K562 treated with DMSO at 1 percent for 12 hours (cell line): ENCODE data around the gene HAPLN2. TPM values are rescaled to one million over a fixed set of nuclear protein-coding genes. Genes with fewer than 3 reads are reported as not detected.

ENCODE experiments used
- total RNA-seq: library from RNA; unstranded; fragments of 300-600 nt; gene quantifications from 2 replicates; pipeline ENCODE4 v1.2.3, GENCODE V29; 2022; ENCODE audit not compliant: insufficient read depth

The HAPLN2 gene
- total RNA-seq = 2.5 and 5.5 TPM in 2 replicates

DNA sequence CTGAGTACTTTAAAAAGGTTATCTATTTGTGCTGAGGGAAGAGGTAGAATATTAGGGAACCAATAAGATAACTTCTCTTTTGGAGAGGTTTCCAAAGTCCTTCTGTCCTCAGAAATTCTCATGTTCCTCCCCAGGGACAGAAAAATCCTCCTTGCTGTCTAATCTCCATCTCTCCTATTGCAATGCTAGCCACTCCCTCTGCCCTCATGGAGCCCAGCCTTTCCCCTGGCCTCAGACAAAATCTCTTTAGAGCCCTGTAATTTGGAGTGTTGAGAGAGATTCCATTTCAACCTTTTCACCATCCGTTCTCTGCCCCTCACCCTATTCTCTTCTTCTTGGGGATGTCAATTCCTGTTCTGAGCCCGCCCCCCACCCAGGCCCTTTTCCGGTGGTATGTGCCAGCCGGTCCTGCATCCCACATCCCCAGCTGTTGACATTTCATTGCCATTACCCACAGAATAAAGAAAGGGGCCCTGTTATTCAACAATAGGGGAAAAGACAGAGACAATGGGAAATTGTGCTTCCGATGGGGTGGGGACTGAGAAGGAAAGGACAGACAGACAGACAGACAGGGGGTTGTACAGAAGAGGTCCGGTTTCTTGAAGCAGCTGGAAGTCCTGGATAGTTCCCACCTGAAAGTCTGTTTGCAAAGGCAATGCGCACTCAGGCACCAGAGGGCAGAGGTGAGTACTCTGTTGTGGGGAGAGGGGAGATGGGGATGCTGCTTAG lies at the start of gene HAPLN2:
TSS of gene HAPLN2 (plus strand) at position 563 of the 729 bp plus-strand sequence. CDS start 4,076 bp downstream, outside the sequence.

DNA sequence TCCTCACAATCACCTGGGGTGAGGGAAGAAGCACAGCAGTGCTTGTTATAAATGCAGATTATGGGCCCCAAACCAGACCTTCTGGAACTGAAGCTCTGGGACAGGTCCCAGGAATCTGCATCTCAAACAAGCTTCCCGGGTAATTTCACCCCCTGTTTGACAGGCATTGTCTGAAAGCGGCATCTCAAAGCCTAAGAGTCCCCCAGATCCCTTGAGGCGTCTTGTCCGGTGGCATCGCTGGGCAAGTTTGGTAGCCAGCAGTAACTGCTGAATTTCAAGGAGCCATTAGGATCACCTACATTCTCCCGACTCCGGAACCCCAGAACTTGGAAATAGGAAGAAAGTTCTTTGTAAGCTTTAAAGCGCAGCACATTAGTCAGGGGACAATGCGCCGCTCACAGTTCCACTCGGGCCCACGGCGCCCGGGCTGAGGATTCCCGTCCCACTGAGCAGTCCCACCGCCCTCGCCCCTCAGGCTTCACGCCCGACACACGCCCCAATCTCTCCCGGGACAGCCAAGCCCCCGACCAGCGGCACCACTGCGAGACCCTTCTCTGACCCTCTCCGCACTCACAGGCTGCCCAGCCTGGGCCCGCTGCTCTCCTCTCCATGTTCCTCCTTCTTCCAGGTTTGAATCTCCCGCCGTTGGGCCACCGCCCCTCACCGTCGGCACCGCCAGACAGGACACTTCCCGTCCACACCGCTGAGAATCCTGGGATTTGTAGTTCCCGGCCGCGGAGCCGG lies 47.1 kb upstream of the HAPLN2 start, which contains the start of gene IQGAP3:
TSS of gene IQGAP3 (minus strand) at position 647 of the 744 bp plus-strand sequence. CDS start at position 611, 36 bp downstream.

GRCh38 chr1:156579472-156579871 lies 39.7 kb upstream of the HAPLN2 start, which contains the start of gene TTC24:
Gene TTC24 (plus strand): TSS chr1:156579723. CDS start chr1:156581365, 1,642 bp downstream.

DNA sequence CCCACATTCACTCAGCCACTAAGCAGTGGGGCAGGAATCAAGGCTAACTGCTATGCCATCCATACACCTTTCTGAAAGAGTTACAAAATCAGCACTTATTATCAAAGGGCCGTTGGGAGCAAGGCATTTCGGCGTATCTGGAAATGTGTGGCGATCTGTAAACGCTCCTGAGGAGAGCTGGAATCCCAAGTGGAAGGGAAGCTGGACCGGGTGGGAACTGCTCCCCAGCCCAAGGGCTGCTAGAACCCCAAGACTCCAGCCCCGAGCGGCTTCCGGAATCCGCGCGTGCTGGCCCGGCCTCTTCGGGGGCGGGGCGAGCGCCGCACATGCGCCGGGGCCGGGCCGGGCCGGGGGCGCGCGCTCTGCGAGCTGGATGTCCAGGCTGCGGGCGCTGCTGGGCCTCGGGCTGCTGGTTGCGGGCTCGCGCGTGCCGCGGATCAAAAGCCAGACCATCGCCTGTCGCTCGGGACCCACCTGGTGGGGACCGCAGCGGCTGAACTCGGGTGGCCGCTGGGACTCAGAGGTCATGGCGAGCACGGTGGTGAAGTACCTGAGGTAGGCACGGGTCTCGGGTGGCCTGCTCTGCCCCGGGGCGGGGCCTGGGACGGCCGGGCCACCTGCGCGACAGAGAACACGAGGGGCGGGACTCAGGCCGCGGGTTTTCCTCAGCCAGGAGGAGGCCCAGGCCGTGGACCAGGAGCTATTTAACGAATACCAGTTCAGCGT lies 27.6 kb upstream of the HAPLN2 start, which contains the start of gene NAXE:
TSS of gene NAXE (plus strand) at position 345 of the 726 bp plus-strand sequence. CDS start at position 374, 29 bp downstream.

DNA sequence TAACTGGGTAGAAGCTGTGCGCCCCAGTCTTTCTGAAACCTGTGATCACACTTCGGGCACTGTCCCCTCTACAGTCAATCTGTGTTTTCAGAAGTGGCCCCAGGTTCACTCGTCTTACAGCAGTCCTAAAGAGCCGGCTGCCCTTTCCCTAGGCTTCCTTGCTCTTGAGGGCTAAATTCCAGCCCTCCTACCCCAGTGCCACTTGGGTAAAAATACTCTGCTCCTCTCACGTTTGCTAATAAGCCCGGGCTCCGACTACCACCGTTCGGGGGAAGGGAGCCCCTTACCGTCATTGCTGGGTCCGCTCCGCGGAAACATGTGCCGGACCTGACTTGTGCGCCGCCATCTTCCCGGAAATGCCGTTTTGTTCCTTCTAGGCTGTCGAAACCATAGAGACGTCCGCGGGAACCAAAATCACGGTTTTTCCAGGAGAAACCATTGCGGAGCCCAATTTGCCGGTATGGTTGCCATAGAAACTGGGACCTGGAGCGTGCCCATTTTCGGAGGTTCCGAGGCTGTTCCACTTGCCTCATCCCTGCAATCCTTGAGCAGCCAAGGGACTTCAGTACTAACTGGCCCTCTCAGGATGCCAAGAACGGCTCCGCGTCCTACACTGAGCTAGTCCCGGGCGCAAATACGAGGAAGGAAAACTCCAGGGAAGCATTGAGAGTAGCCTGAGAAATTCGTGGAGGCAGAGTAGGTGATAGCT lies 17.9 kb upstream of the HAPLN2 start, which contains the start of gene GPATCH4:
TSS of gene GPATCH4 (minus strand) at position 358 of the 709 bp plus-strand sequence.

DNA sequence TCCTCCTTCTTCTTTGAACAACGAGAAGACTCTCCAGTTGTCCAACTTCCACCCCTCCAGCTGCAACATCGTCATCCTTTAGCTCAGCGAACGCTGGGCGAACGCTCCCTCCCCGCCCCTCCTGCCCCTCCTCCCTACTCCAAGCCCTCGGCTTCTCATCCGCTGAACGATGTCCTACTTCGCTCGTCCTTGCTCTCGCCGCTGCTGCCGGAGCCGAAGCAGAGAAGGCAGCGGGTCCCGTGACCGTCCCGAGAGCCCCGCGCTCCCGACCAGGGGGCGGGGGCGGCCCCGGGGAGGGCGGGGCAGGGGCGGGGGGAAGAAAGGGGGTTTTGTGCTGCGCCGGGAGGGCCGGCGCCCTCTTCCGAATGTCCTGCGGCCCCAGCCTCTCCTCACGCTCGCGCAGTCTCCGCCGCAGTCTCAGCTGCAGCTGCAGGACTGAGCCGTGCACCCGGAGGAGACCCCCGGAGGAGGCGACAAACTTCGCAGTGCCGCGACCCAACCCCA lies 22.6 kb downstream of the HAPLN2 start, which contains the start of gene BCAN:
TSS of gene BCAN (plus strand) at position 357 of the 504 bp plus-strand sequence. CDS start 3,938 bp downstream, outside the sequence.

Other genes with a start within 250 kb of the HAPLN2 start
- gene MEF2D, start 118.6 kb upstream of the HAPLN2 start, total RNA-seq = 3.6 and 12.6 TPM in 2 replicates
- 7.9 and 29.1 TPM in 2 replicates for gene IQGAP3, start 46.9 kb upstream of the HAPLN2 start, total RNA-seq
- not detected in 2 replicates for gene TTC24, start 39.7 kb upstream of the HAPLN2 start, total RNA-seq
- 105 and 129 TPM in 2 replicates for gene NAXE, start 27.6 kb upstream of the HAPLN2 start, total RNA-seq
- gene GPATCH4, start 17.9 kb upstream of the HAPLN2 start, total RNA-seq = 10.7 and 21.3 TPM in 2 replicates
- gene BCAN, start 22.7 kb downstream of the HAPLN2 start, total RNA-seq = 0.45 TPM in 1 of 2 replicates, not detected in the other
- gene NES, start 58.0 kb downstream of the HAPLN2 start, total RNA-seq = 3.9 and 7.5 TPM in 2 replicates
- gene CRABP2, start 86.2 kb downstream of the HAPLN2 start, total RNA-seq = 2.3 and 5.5 TPM in 2 replicates
- 64.9 and 67.8 TPM in 2 replicates for gene METTL25B, start 109.1 kb downstream of the HAPLN2 start, total RNA-seq
- 23.3 and 39.7 TPM in 2 replicates for gene ISG20L2, start 109.4 kb downstream of the HAPLN2 start, total RNA-seq
- gene MRPL24, start 121.7 kb downstream of the HAPLN2 start, total RNA-seq = 14.2 and 23.9 TPM in 2 replicates
- gene HDGF, start 132.3 kb downstream of the HAPLN2 start, total RNA-seq = 104 and 121 TPM in 2 replicates
- gene PRCC, start 148.1 kb downstream of the HAPLN2 start, total RNA-seq = 70.5 and 109 TPM in 2 replicates
- 9.2 and 17.7 TPM in 2 replicates for gene SH2D2A, start 197.4 kb downstream of the HAPLN2 start, total RNA-seq
- gene INSRR, start 239.7 kb downstream of the HAPLN2 start, total RNA-seq = 0.19 and 0.37 TPM in 2 replicates
- gene NTRK1, start 241.4 kb downstream of the HAPLN2 start, total RNA-seq = 23.1 and 23.3 TPM in 2 replicates